Measurements from ENCODE around the gene ACP2.

Gene ACP2

GRCh38 chr11:47248664-47249377 lies at the start of gene ACP2:
Gene ACP2 (minus strand): TSS chr11:47248814. CDS start chr11:47248789, 25 bp downstream.
- DNase-seq = peak; percentile 94

- no peak for DNase-seq
Observed at GRCh38 chr11:47296045-47296444, 47.4 kb upstream of the ACP2 start.

- no peak for DNase-seq
Observed at GRCh38 chr11:47295385-47295784, 46.8 kb upstream of the ACP2 start.

GRCh38 chr11:47289856-47290255 lies 41.2 kb upstream of the ACP2 start:
- no peak for DNase-seq

- no peak for DNase-seq
Observed at GRCh38 chr11:47288066-47288465, 39.5 kb upstream of the ACP2 start.

- no peak for DNase-seq
Observed at GRCh38 chr11:47285969-47286770, 37.6 kb upstream of the ACP2 start.

GRCh38 chr11:47284151-47284550 lies 35.5 kb upstream of the ACP2 start:
- no peak for DNase-seq

- no peak for DNase-seq
Observed at GRCh38 chr11:47282462-47282861, 33.8 kb upstream of the ACP2 start.

GRCh38 chr11:47280860-47281259 lies 32.2 kb upstream of the ACP2 start:
- no peak for DNase-seq

GRCh38 chr11:47280099-47280498 lies 31.5 kb upstream of the ACP2 start:
- DNase-seq = no peak

- no peak for DNase-seq
Observed at GRCh38 chr11:47278769-47279168, 30.2 kb upstream of the ACP2 start.

- no peak for DNase-seq
Observed at GRCh38 chr11:47278058-47278457, 29.4 kb upstream of the ACP2 start.

- DNase-seq = no peak
Observed at GRCh38 chr11:47276923-47277322, 28.3 kb upstream of the ACP2 start.

GRCh38 chr11:47274495-47275235 lies 26.1 kb upstream of the ACP2 start:
- DNase-seq = no peak

- no peak for DNase-seq
Observed at GRCh38 chr11:47272706-47273105, 24.1 kb upstream of the ACP2 start.

- DNase-seq = peak; percentile 60
Observed at GRCh38 chr11:47271961-47272661, 23.5 kb upstream of the ACP2 start.

GRCh38 chr11:47271328-47271727 lies 22.7 kb upstream of the ACP2 start:
- DNase-seq = no peak

GRCh38 chr11:47270331-47271271 lies 22.0 kb upstream of the ACP2 start:
- peak; percentile 40 for DNase-seq

GRCh38 chr11:47269829-47270305 lies 21.3 kb upstream of the ACP2 start, which contains the start of gene MADD:
Gene MADD (plus strand): TSS chr11:47270133.
- peak; percentile 89 for DNase-seq

- DNase-seq = peak; percentile 92
Observed at GRCh38 chr11:47269002-47269828, 20.6 kb upstream of the ACP2 start.
